GM19468 (cell line): ENCODE measurements around the gene CTNNA3.

ENCODE experiments used
- ATAC-seq: cut with Tn5 transposase; IDR thresholded peaks from one replicate; pipeline ENCODE4 v1.9.1; 2021; ENCODE audit warnings: mild to moderate bottlenecking, moderate library complexity, moderate number of reproducible peaks; ENCODE audit not compliant: unreplicated experiment; ENCODE audit errors: extremely low read depth

Gene CTNNA3

GRCh38 chr10:67171970-67172369 is 524.0 kb downstream of the CTNNA3 start:
- no peak for ATAC-seq

GRCh38 chr10:67156239-67156638 is 539.8 kb downstream of the CTNNA3 start:
- ATAC-seq: no peak

- ATAC-seq: no peak
These were observed 544.5 kb downstream of the CTNNA3 start for GRCh38 chr10:67151471-67151870.

GRCh38 chr10:67144530-67144929 is 551.5 kb downstream of the CTNNA3 start:
- ATAC-seq: no peak

GRCh38 chr10:67141300-67141699 is 554.7 kb downstream of the CTNNA3 start:
- ATAC-seq: no peak

- ATAC-seq: no peak
These were observed 555.4 kb downstream of the CTNNA3 start for GRCh38 chr10:67140641-67141040.

GRCh38 chr10:67127441-67127840 is 568.6 kb downstream of the CTNNA3 start:
- ATAC-seq: no peak

GRCh38 chr10:67119651-67120050 is 576.3 kb downstream of the CTNNA3 start:
- no peak for ATAC-seq

- ATAC-seq: no peak
These were observed 580.0 kb downstream of the CTNNA3 start for GRCh38 chr10:67115972-67116371.

- ATAC-seq: no peak
These were observed 581.0 kb downstream of the CTNNA3 start for GRCh38 chr10:67114945-67115344.

- no peak for ATAC-seq
These were observed 583.2 kb downstream of the CTNNA3 start for GRCh38 chr10:67112765-67113164.

GRCh38 chr10:67110286-67110685 is 585.7 kb downstream of the CTNNA3 start:
- no peak for ATAC-seq

- no peak for ATAC-seq
These were observed 588.3 kb downstream of the CTNNA3 start for GRCh38 chr10:67107670-67108069.

GRCh38 chr10:67100951-67101350 is 595.0 kb downstream of the CTNNA3 start:
- ATAC-seq: no peak

GRCh38 chr10:67098461-67098860 is 597.5 kb downstream of the CTNNA3 start:
- no peak for ATAC-seq

GRCh38 chr10:67095531-67095930 is 600.5 kb downstream of the CTNNA3 start:
- ATAC-seq: no peak

- ATAC-seq: no peak
These were observed 608.0 kb downstream of the CTNNA3 start for GRCh38 chr10:67088036-67088435.

- no peak for ATAC-seq
These were observed 608.9 kb downstream of the CTNNA3 start for GRCh38 chr10:67087135-67087425.

- ATAC-seq: no peak
These were observed 609.5 kb downstream of the CTNNA3 start for GRCh38 chr10:67086327-67087134.

GRCh38 chr10:67079126-67079525 is 616.9 kb downstream of the CTNNA3 start:
- no peak for ATAC-seq

GRCh38 chr10:67077376-67077775 is 618.6 kb downstream of the CTNNA3 start:
- no peak for ATAC-seq

GRCh38 chr10:67076144-67076543 is 619.9 kb downstream of the CTNNA3 start:
- no peak for ATAC-seq
